Muscle layer of duodenum (tissue), 2 donors: ENCODE measurements around the gene RAD51B.

Experiments
- H3K27ac ChIP-seq: one replicate; pipeline ENCODE4 v1.7.0; 2013; ENCODE audit warnings: mild to moderate bottlenecking, low read length
- H3K27me3 ChIP-seq: one replicate; pipeline ENCODE4 v1.7.0; 2013; ENCODE audit warnings: low read depth, mild to moderate bottlenecking, control low read depth, low read length
- H3K36me3 ChIP-seq, 2 donors: one replicate each; pipeline ENCODE4 v1.7.0; 2013; ENCODE audit warnings: low read length in 2 of 2, control low read depth in 1 of 2, mild to moderate bottlenecking in 1 of 2; ENCODE audit not compliant: insufficient read depth in 2 of 2, control insufficient read depth in 1 of 2
- H3K4me1 ChIP-seq, 2 donors: one replicate each; pipeline ENCODE4 v1.7.0; 2013; ENCODE audit warnings: low read length in 2 of 2, mild to moderate bottlenecking in 2 of 2, control low read depth in 1 of 2, moderate library complexity in 1 of 2; ENCODE audit not compliant: insufficient read depth in 2 of 2, control insufficient read depth in 1 of 2
- H3K4me3 ChIP-seq, 2 donors: one replicate each; pipeline ENCODE4 v1.7.0; 2013; ENCODE audit warnings: low read length in 2 of 2, low read depth in 1 of 2, mild to moderate bottlenecking in 1 of 2
- H3K9me3 ChIP-seq, 2 donors: one replicate each; pipeline ENCODE4 v1.7.0; 2013; ENCODE audit warnings: low read length in 2 of 2, control low read depth in 1 of 2, mild to moderate bottlenecking in 1 of 2; ENCODE audit not compliant: control insufficient read depth in 1 of 2
- donor health status: healthy.

Gene RAD51B

GRCh38 chr14:68318828-68319227 is 499.2 kb downstream of the RAD51B start:
- Histone ChIP-seq H3K4me3 (no peak overlapping the region), H3K27ac (no peak overlapping the region)

GRCh38 chr14:68320495-68320894 is 500.9 kb downstream of the RAD51B start:
- Histone ChIP-seq H3K27ac (no peak overlapping the region), H3K4me1 (no peaks in the 10 kb centered on the region), H3K4me3 (no peak overlapping the region), H3K36me3 (no peaks in the 10 kb centered on the region), H3K27me3 (no peaks in the 10 kb centered on the region), H3K9me3 (no peaks in the 10 kb centered on the region)

More at GRCh38 chr14:68318828-68319227, 499.2 kb downstream of the RAD51B start:
- no peaks in the 10 kb centered on the region for H3K36me3 ChIP-seq
- H3K9me3 ChIP-seq = no peaks in the 10 kb centered on the region
- H3K4me1 ChIP-seq = no peaks in the 10 kb centered on the region
- no peaks in the 10 kb centered on the region for H3K27me3 ChIP-seq

- H3K27me3 ChIP-seq = no peaks in the 10 kb centered on the region
- H3K4me3 ChIP-seq = no peak overlapping the region
- no peaks in the 10 kb centered on the region for H3K9me3 ChIP-seq
- H3K27ac ChIP-seq = no peak overlapping the region
- no peaks in the 10 kb centered on the region for H3K36me3 ChIP-seq
- H3K4me1 ChIP-seq = no peaks in the 10 kb centered on the region
Observed at GRCh38 chr14:68322940-68323620, 503.5 kb downstream of the RAD51B start.

DNA sequence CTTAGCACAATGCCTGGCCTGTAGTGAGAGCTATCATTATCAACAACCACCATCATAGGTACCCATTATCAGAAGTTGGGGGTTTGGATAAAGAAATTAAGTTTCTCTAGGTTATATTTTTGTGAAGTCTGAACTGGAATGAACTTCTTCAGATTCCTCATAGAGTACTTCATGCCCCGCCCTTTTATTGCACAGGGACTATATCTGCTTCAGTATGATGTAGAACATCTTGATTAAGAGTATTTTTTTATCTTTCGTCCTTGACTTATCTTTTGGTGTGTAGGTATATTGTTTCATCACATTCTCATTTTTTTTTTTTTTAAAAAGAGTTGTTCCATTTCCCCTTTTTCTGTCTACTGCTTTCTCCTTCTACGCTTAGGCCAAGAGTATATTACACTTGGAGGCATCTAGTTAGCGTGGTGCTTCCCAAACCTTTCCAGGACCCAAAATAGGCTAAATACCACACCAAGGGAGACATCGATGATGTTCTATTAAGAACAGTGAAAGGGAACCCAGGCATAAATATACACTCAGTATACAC is 505.8 kb downstream of the RAD51B start:
- H3K4me1 ChIP-seq = no peaks in the 10 kb centered on the region
- H3K27me3 ChIP-seq = no peaks in the 10 kb centered on the region

GRCh38 chr14:68327231-68327630 is 507.7 kb downstream of the RAD51B start:
- H3K27ac ChIP-seq = no peak overlapping the region

More for the DNA sequence above, 505.8 kb downstream of the RAD51B start:
- Histone ChIP-seq H3K9me3 (no peaks in the 10 kb centered on the region), H3K36me3 (no peaks in the 10 kb centered on the region), H3K27ac (no peak overlapping the region), H3K4me3 (no peak overlapping the region)

GRCh38 chr14:68328509-68328908 is 508.9 kb downstream of the RAD51B start:
- H3K9me3 ChIP-seq = no peaks in the 10 kb centered on the region
- no peak overlapping the region for H3K4me3 ChIP-seq
- H3K36me3 ChIP-seq = no peaks in the 10 kb centered on the region
- H3K4me1 ChIP-seq = peaks cover 0 to 5% of the 10 kb centered on the region in 2 donors
- no peak overlapping the region for H3K27ac ChIP-seq
- H3K27me3 ChIP-seq = no peaks in the 10 kb centered on the region

More at GRCh38 chr14:68327231-68327630, 507.7 kb downstream of the RAD51B start:
- H3K4me3 ChIP-seq = no peak overlapping the region
- H3K4me1 ChIP-seq = peaks cover 0 to 5% of the 10 kb centered on the region in 2 donors
- H3K27me3 ChIP-seq = no peaks in the 10 kb centered on the region
- no peaks in the 10 kb centered on the region for H3K9me3 ChIP-seq
- H3K36me3 ChIP-seq = no peaks in the 10 kb centered on the region

DNA sequence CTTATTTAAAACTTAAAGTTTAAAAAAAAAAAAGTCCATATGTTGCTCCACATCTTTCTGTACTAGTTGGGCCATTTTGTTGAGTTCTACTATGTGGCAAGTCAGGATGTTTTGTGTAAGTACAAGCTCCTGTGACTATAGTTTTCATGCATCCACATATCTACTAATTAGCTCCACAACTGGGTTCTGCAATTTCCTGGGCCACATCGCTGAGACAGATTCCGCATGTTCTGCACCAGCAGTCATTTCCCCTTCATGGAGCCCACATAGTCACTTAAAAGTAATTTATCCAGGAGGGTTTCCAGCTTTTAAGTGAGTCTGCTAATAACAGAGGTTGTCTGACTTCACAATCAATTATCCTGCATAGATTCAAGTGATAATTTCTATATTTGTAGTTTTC is 511.8 kb downstream of the RAD51B start:
- Histone ChIP-seq H3K27me3 (no peaks in the 10 kb centered on the region), H3K27ac (no peak overlapping the region), H3K36me3 (no peaks in the 10 kb centered on the region), H3K4me1 (peaks cover 0 to 5% of the 10 kb centered on the region in 2 donors), H3K4me3 (no peak overlapping the region), H3K9me3 (no peaks in the 10 kb centered on the region)

GRCh38 chr14:68331991-68332390 is 512.4 kb downstream of the RAD51B start:
- Histone ChIP-seq H3K9me3 (no peaks in the 10 kb centered on the region), H3K27ac (no peak overlapping the region), H3K4me1 (peaks cover 1 to 5% of the 10 kb centered on the region in 2 donors), H3K36me3 (no peaks in the 10 kb centered on the region), H3K27me3 (no peaks in the 10 kb centered on the region), H3K4me3 (no peak overlapping the region)

GRCh38 chr14:68333262-68333661 is 513.7 kb downstream of the RAD51B start:
- no peaks in the 10 kb centered on the region for H3K27me3 ChIP-seq
- no peaks in the 10 kb centered on the region for H3K36me3 ChIP-seq
- peaks cover 5 to 6% of the 10 kb centered on the region in 2 donors for H3K4me1 ChIP-seq
- no peak overlapping the region for H3K4me3 ChIP-seq
- H3K9me3 ChIP-seq = no peaks in the 10 kb centered on the region
- no peak overlapping the region for H3K27ac ChIP-seq

GRCh38 chr14:68335312-68335711 is 515.7 kb downstream of the RAD51B start:
- H3K9me3 ChIP-seq = no peaks in the 10 kb centered on the region
- peaks cover 5 to 6% of the 10 kb centered on the region in 2 donors for H3K4me1 ChIP-seq
- no peak overlapping the region for H3K27ac ChIP-seq
- H3K27me3 ChIP-seq = no peaks in the 10 kb centered on the region
- no peak overlapping the region for H3K4me3 ChIP-seq
- H3K36me3 ChIP-seq = no peaks in the 10 kb centered on the region

DNA sequence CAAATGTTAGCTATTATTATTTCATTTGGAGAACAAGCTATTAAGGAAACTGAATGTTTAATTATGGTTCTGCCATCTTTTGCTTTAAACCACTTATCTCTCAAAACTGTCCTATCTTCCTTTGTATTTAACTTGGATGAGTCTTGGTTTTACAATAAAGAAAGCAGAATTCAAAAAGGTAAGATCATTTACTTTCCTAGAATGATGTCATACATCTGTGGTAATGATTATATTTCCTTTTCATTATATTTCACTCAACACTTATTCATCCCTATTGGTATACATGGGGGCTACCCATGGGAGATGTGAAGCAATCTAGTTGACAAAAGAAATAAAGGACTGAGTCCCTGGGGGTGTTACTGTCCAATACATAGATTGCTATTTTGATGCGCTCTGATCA is 516.6 kb downstream of the RAD51B start:
- Histone ChIP-seq H3K27ac (no peak overlapping the region), H3K4me1 (peaks cover 5 to 6% of the 10 kb centered on the region in 2 donors), H3K36me3 (no peaks in the 10 kb centered on the region), H3K27me3 (no peaks in the 10 kb centered on the region), H3K9me3 (no peaks in the 10 kb centered on the region), H3K4me3 (no peak overlapping the region)

GRCh38 chr14:68337279-68337678 is 517.7 kb downstream of the RAD51B start:
- Histone ChIP-seq H3K4me1 (peaks cover 0 to 6% of the 10 kb centered on the region in 2 donors), H3K9me3 (no peaks in the 10 kb centered on the region), H3K36me3 (no peaks in the 10 kb centered on the region), H3K27me3 (no peaks in the 10 kb centered on the region), H3K4me3 (no peak overlapping the region), H3K27ac (no peak overlapping the region)
